Stimulated activated CD8-positive, alpha-beta memory T cell treated with anti-CD3 and anti-CD28 coated beads, Interleukin-4, amount 100 ng/mL, for 24 hours (primary cell): Measurements from ENCODE around the gene CLSTN2.

Experiments
- DNase-seq: peaks from one replicate; pipeline ENCODE4 v3.0.0-alpha.2; 2020; ENCODE audit warnings: low read depth

Gene CLSTN2

DNA sequence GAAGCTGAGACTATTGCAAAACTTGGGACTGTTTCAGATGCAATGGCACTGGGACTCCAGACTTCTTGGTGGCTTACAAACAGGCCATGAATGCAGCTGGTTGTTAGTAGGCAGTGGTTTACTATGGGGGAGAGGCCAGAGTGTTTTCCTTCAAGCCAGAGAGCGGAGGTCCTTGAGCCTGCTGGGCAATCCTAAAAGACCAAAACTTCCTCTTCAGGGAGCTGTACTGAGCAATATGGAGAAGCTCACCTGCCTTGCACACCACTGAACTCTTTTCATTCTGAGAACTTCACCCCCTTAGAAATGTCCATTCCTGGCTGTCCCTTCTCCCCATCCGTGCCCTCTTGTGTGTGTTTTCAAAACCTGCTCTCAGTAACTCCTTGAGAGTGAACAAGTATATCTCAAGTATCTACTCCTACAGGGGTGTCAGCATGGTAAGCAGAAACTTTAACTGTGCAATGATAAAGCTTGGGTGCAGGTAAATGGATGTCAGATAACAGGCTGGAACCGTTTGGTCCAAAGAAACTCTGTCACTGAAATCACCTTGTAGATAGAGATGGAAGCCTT, 213.9 kb downstream of the CLSTN2 start:
- DNase-seq, result no peak

DNA sequence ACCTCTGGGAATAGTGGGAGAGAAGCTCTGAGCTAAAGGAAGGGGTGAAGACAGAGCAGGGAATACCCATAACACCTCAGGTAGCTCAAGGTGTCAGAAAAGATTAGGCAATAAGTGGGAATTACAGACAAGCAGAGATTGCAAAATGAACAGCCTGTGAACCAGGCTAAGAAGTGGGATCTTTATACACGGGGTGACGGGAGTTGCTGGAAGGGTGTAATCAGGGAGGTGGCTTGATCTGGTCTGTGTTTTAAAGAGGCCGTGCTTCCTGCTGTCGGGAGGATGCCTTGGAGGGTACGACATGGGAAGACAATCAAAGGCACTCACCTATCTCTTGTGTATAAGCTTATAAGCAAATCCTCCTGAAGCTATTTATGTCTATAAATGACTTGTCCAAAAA, 216.3 kb downstream of the CLSTN2 start:
- DNase-seq, result no peak

DNA sequence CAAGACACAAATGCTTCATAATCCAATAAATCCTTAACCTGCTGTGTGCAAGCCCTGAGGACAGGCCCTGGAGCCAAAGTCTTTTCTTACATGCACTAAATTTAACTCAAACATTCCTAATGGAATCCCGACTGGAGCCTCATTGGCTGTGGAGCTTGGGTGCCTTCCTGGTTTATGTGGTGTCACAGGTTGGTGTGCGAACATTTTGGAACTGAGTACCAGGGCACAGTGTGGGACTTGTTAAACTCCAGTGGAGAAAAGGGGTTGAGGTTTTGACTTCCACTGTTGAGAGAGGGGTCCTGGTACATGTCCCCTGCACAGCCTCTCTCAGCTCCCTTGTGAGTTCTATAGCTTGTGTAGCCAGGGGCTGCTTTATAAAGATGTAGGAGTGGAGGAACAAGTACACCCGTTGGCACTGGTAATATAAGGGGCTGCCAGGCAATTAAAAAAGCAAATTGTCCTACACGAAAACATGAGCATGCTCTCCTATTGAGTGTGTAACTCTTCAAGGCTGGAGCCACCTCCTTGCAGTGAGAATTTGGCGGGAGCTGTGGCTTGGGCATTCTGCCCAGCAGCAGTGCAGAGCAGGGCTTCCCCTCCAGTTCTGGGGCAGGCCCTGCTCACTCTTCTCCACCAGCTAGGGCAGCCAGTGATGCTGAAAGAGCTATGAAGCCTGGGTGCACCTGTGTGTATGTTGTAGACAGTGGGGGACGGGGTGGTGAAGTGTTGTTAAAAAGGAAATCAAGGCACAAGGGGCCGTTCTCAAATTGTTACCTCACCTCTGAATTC, 218.1 kb downstream of the CLSTN2 start:
- DNase-seq, result no peak

DNA sequence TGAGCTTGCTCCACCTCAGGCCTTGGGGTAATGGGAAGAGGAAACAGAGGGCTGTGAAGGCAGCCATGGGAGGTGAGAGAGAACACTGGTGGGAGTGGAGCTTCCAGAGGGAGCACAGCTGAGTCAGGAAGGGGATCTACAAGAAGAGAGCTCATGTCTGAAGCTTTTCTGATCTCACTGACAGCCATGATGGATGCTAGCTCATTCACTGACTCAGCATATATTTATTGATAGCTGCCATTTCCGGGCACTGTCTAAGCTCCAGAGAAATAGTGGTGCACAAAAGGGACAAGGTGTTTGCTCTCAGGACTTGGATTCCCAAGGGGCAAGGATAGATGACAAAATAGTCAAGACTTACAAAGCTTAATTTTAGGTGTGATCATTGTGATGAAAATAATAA, 218.8 kb downstream of the CLSTN2 start:
- DNase-seq, result no peak

DNA sequence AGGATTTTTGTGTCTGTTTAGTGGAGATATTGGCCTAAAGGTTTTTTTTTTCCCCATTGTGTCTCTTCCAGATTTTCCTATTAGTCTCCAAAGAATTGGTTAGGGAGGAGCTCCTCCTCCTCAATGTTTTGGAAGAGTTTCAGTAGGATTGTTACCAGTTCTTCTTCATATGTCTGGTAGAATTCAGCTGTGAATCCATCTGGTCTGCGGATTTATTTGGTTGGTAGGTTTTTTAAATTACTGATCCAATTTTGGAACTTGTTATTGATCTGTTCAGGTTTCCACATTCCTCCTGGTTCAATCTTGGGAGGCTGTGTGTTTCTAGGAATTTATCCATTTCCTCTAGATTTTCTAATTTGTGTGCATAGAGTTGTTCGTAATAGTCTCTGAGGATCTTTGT, 222.2 kb downstream of the CLSTN2 start:
- no peak for DNase-seq

DNA sequence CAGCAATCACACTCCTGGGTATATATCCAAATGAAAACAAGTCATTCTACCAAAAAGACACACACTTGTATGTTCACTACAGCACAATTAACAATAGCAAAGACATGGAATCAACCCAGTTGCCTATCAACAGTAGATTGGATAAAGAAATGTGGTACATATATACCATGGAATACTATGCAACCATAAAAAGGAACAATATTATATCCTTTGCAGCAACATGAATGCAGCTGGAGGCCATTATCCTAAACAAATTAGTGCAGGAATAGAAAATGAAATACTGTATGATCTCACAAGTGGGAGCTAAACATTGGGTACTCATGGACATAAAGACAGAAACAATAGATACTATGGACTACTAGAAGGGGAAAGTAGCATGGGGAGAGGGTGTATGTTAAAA, 224.7 kb downstream of the CLSTN2 start:
- no peak for DNase-seq

DNA sequence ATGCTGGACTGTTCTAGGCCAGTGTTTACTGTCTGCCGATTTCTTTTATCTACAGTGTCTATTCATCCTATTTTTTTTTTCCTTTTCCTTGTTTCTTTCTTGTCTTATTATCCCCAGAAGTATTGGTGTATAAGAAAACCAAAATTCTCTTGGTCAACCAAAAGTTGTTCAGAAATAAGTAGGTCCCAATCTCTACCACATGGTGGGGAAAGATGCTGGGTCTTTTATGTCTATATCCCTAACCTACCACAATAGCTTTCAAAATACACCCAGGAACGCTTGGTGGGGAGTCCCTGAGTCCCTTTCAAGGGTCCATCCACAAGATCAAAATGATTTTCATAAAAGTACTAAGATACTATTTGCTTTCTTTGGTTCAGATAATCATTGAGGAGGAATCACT, 225.6 kb downstream of the CLSTN2 start:
- DNase-seq, result no peak

DNA sequence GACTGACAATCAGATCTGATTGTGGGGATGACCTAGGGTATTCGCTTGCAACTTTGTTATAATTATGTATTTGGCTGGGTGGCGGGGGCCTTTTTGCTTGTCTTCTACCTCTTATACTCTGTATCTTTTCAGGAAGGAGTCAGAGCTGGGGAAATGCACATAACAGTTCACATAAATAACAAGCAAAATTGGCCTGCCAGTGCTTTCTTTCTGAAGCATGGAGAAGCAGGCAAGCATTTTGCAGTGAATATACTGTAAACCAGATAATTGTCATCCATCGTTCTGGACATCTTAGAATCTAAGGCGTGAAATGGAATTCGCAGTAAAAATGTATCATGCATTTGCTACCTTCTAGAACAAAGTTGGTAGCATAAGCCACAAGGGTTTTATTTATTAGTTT, 227.6 kb downstream of the CLSTN2 start:
- no peak for DNase-seq

DNA sequence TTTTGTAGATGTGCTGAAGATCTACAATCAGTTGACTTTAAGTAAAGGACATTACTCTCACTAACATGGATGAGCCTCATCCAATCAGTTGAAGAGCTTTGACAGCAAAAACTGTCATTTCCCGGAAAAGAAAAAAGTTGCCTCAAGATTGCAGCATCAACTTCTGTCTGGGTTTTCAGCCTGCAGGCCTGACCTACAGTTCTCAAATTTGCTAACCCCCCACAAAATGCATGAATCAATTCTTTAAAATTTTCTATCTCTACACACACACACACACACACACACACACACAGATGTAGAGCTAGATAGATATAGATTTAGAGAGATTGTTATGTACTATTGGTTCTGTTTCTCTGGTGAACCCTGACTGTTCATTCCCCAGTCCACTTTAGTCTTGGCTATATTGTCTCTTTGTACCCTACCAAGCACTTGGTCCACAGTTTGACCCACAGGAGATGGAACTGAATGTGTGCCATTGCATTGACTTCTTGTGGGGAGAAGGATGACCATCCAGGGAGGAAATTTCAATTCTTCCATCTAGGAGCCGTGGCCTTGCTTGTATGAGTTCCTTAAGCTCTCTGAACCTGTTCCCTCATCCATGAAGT, 228.3 kb downstream of the CLSTN2 start:
- no peak for DNase-seq

DNA sequence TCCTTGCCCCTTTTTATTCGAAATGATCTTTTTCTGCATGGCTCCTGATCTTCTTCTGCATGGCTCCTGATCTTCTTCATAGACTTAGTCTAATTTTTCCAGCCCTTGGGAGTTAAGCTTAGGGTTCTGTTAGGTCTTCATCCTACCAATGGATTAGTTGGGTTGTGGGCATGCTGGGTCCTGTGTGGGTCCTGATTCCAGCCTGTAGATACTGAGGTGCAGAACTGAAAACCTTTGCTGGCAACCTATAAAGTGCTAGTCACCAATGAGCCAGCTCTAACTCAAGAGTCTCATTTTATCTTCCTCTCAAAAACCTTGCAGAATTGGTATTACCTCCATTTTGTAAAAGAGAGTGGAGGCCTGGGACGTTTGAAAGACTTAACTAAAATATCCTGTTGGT, 229.2 kb downstream of the CLSTN2 start:
- DNase-seq, result no peak

DNA sequence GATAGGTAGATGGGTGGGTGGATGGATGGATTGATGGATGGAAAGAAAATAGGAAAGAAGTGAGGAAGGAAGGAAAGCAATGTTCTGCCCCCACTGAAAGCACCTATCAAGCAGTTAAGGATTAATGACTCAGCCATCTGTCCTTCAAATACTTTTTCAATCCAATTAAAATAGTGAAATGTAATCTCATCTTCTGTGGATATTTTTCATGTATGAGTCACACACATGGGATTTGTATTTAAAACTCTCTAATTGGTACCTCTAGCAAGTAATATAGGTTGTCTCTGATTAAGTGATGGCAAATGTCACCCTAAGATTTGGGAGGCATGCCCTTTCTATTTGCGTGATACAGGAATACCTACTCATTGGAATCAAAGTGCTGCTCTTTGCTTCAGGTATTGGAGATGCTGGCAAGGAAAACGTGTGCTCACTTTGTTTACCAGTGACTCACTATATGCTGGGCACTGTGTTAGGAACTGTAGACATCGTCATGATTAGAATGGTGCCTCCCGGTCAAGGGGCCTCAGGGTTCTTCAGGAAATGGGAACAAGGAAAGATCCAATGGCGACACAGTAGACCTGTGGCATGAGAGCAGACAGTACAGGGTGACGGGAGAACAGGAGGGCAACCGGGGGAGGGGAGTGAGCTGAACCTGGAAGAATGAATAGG, 230.1 kb downstream of the CLSTN2 start:
- no peak for DNase-seq

DNA sequence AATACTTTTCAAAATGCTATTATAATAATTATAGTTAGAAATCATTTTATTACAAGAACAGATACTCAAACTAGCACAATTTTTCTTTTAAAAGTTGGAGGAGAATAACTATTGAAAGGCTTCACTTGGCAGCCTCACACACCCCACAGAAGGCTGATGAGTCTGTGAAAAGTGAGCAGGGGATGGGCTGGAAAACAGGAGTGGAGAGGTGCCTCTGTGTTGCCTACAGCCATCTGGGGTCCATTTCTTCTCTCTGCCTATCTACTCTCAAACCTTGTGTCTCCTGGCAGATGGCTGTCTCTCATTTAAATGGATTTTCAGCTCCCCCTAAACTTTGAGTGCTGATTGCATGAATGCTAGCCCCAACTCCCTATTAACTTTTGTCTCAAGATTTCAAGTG, 230.8 kb downstream of the CLSTN2 start:
- no peak for DNase-seq

DNA sequence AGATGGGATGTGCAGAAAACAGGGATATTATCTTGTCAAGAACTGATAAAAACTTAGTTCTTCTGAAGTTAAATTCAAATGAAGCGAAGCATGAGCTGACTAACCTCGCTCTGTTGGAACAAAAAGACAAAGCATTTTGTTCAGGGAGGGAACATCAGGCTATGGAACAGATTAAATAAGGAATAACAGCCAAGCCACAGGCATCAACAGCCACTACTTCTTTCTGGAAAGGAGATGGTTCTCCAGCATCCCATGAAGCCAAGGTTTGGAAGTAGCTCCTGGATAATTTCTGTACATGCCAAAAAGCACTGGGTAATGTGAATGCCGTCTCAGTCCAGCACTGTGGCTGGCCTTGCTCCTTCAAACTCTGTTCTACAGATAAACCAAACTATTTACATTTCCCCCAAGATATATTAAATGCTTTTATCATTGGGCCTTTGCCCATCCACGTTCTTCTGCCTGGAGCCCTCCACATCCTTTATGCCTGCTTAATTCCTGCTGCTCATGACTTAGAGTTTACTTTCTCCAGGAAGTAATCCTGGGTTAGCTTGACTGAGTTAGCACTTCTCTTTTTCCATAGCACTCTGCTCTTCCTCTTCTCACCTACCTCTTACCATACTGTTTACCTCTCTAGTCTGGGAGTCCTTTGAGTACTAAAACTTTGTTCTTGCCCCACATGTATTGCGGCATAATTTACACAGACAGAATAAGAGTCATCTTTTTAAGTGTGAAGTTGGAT, 232.0 kb downstream of the CLSTN2 start:
- no peak for DNase-seq

DNA sequence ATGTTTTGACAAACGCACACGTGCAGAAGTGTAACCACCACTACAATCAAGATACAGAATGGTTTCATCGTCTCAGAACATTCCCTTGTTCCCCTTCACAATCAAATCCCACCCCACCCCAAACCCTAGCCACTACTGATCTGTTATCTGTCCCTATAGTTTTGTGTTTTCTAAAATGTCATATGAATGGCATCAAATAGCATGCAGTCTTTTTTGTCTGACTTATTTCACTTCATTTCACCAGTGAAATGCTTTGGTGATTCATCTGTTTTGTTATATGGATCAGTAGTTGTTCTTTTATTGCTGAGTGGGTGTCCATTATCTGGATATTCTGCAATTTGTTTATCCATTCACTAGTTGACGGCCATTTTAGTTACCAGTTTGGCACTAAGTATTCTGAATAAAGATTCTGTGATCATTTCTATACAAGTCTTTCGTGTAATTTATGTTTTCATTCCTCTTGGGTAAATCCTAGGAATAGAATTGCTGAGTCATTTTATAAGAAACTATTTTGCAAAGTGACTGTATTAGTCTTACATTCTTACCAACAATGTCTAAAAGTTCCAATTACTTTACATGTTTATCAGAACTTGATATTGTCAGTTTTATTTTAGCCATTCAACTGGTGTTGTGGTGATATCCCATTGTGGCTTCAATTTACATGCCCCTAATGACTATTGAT, 232.8 kb downstream of the CLSTN2 start:
- DNase-seq, result no peak

DNA sequence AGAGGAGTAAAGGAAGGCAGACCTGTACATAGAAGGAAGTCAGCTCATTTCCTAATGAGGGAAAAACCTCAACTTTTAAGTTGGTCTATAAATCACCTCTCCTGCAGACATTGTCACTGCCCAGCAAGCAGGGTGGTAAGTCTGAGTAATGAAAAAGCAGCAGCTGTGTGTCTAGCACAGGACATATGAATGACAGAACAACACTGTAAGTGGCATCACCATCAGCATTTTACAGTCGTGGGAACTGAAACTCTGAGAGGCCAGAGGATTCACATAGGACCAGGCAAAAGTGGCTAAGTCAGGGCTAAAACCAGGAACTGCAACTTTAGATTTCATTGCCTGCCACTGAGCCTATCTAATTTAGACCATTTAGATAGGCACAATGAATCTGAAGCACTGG, 235.6 kb downstream of the CLSTN2 start:
- no peak for DNase-seq

DNA sequence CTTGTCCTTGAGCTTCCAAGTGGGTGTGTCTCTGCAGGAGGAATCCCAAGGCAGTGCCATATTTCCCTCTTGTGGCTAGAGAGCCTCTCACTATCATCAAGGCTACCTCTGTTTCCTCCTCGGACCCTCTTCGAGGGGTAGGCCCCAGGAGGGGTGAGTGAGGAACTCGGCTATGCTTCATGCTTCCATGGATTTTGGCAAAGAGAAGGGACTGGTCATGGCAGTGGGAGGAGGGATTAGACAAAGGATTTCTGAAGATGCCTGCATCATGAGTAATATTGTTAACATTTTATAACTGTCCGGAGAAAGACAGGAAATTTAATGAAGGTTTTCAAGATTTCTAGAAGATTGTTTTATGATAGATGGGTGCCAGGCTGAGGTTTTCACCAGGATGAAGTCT, 241.5 kb downstream of the CLSTN2 start:
- DNase-seq, result no peak

DNA sequence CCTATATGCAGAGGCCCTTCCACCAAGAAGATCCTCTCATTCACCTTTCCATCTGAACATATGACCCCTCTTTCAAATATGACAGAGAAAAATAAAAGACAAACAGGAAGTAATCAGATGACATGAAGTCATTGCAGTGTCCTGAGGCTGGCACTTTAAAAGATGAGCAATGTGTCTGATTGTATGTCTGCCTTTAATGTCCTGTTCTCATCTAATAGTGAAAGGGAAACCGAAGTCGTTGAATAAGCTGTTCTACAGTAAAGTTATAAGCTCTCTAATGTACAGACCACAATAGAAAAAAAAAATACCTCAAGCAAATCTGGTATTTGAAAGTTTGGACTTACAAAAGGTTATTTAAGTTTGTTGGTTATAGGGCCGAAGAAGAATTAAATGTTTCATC, 243.0 kb downstream of the CLSTN2 start:
- DNase-seq, result no peak

DNA sequence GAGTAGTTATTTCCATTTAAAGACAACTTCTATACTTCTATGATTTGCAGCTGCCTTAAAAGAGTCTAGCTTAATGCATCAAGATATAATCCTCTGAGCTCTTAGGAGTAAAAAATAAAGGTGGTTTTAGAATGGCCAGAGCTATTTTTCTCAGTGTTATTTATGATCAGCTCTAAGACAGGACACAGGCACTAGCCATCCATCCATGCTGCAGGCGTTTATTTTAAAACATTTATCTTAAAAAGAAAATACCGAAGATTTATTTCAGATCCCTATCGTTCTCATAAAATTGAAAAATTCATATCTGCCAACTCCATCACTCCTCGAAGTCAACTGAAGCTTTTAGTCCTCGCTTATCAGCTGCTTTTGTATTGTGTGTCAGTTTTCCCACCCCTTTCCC, 243.5 kb downstream of the CLSTN2 start:
- DNase-seq, result no peak

DNA sequence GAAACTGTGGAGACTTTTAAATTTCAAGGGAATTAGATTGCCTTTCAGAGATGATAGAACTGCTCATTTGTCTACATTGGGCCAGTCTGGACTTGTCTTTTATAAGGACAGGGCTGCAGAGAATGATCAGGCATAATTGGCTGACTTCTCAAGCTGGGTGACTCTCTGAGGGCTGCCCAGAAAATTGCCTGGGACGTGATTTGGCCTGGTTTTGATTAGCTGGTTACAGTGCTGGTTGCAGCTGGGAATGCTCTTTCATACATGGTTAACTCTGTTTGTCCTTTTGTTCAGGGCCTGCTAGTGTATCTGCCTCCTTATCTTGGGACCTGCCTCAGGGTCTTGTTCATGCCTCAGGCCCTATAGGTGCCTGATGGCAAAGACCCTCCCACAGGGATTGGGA, 245.6 kb downstream of the CLSTN2 start:
- DNase-seq, result no peak

DNA sequence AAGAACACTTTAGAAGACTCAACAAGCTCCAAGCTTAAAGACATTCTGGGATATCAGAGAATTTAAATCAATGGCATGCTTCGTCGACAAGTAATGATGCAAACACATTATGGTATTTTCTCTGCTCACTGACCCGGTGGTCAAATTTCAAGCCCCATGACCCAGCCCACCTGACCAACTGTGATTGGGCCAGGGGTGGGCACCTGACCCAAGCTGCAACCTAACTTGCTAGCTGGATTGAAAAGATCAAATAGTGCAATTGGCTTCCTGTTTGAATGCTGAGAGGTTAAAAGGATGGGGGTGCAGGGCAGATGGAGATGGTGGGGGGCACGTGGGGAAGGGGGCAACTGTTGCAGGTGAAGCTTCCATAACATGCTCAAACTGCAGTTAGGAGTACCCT, 250.4 kb downstream of the CLSTN2 start:
- DNase-seq, result no peak

DNA sequence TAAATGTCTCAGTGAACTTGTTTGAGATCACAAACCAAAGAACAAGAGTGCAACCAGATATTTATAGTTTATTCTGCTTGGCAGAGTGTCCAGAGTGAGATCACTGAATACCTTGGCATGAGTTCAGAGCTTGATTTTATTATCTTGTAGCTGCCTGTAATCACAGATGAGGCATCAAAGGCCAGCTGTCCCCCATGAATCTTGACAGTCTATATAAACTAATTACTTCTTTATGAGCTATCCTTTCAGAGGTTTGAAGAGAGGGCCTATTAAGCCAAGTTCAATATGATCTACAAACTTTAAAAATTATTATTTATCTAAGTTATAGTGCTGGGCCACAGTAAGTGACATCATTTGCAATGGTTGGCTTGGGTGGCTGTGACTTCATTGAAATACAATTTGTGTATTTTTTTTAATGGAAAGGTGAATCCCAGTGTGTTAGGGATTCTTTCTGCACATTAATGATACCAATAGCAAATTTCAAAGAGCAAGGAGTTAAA, 251.5 kb downstream of the CLSTN2 start:
- DNase-seq, result no peak

DNA sequence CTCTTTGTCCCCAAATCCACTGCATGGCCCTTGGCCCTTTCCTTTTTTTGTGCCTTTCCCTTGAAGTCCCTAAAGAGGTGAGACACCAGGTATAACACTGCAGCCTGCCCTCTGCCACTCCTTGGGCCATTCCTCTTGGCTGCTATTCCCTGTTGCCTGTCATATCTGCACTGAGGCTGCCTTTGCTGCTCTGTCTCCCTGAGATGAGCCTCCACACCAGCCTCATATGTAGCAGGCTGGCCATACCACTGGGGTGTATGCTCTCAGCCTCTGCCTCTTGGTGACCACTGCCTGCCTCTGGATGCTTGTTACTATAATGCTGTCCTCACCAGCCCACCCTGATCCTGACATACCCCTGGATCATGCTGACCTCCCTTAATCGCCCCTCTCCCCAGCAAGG, 252.0 kb downstream of the CLSTN2 start:
- no peak for DNase-seq
